ENCODE data around the gene USP17L27. TPM values are rescaled to one million over a fixed set of nuclear protein-coding genes. Genes with fewer than 3 reads are reported as not detected.
"Not testable (repeated sequence)": the region's sequence is repeated elsewhere in the genome, so short reads cannot be mapped to it uniquely, and the experiment has no call there.

Gene USP17L27, protein sequence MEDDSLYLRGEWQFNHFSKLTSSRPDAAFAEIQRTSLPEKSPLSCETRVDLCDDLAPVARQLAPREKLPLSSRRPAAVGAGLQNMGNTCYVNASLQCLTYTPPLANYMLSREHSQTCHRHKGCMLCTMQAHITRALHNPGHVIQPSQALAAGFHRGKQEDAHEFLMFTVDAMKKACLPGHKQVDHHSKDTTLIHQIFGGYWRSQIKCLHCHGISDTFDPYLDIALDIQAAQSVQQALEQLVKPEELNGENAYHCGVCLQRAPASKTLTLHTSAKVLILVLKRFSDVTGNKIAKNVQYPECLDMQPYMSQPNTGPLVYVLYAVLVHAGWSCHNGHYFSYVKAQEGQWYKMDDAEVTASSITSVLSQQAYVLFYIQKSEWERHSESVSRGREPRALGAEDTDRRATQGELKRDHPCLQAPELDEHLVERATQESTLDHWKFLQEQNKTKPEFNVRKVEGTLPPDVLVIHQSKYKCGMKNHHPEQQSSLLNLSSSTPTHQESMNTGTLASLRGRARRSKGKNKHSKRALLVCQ
- not detected in 2 replicates for total RNA-seq (2012; rRNA removed)

DNA sequence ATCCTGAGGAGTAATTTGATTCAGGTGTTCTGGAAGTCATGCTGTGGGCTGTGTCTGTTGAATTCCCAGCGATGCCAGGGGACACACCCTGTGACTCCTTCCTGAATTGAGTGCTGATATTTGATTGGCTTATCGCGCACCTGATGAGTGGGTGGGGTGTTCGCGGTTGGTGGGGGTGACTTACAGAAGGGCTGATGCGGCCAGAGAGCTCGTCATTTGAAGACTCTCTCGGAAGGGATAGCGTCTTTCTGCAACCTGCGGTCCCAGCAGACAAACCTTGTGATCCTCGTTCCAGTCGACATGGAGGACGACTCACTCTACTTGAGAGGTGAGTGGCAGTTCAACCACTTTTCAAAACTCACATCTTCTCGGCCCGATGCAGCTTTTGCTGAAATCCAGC, at the start of gene USP17L27:
TSS of gene USP17L27 (plus strand) at position 301 of the 400 bp plus-strand sequence. CDS start at position 301, 0 bp downstream.
- H3K27me3 ChIP-seq (ENCODE audit: control insufficient read depth, insufficient read depth, low read length); H3K4me2 ChIP-seq (ENCODE audit: low read length): not testable (repeated sequence)

GRCh38 chr4:9324191-9324590, 19.8 kb upstream of the USP17L27 start:
- H3K9me3 ChIP-seq (replicated peaks; ENCODE audit: low read length); H3K4me1 ChIP-seq (ENCODE audit: control insufficient read depth, insufficient read depth, low read length); H3K36me3 ChIP-seq (ENCODE audit: insufficient read depth, low read length): not testable (repeated sequence)

More for the DNA sequence above, at the start of gene USP17L27:
- not testable (repeated sequence) for H3K9me3 ChIP-seq (replicated peaks; ENCODE audit: low read length); H3K4me1 ChIP-seq (ENCODE audit: control insufficient read depth, insufficient read depth, low read length); H3K4me3 ChIP-seq (ENCODE audit: low read length); H3K9ac ChIP-seq (ENCODE audit: low read depth, low read length); H3K36me3 ChIP-seq (ENCODE audit: insufficient read depth, low read length)

GRCh38 chr4:9324865-9325264, 19.1 kb upstream of the USP17L27 start, which contains the start of gene USP17L24:
Gene USP17L24 (plus strand): TSS chr4:9325165. CDS start chr4:9325165, 0 bp downstream.
- not testable (repeated sequence) for H3K9me3 ChIP-seq (replicated peaks; ENCODE audit: low read length); H3K27me3 ChIP-seq (ENCODE audit: control insufficient read depth, insufficient read depth, low read length); H3K4me1 ChIP-seq (ENCODE audit: control insufficient read depth, insufficient read depth, low read length); H3K9ac ChIP-seq (ENCODE audit: low read depth, low read length); H3K36me3 ChIP-seq (ENCODE audit: insufficient read depth, low read length); H3K4me3 ChIP-seq (ENCODE audit: low read length); H3K4me2 ChIP-seq (ENCODE audit: low read length)

More at GRCh38 chr4:9324191-9324590, 19.8 kb upstream of the USP17L27 start:
- not testable (repeated sequence) for H3K27me3 ChIP-seq (ENCODE audit: control insufficient read depth, insufficient read depth, low read length); H3K4me2 ChIP-seq (ENCODE audit: low read length); H3K9ac ChIP-seq (ENCODE audit: low read depth, low read length); H3K4me3 ChIP-seq (ENCODE audit: low read length)

GRCh38 chr4:9329611-9330010, 14.3 kb upstream of the USP17L27 start, which contains the start of gene USP17L25:
Gene USP17L25 (plus strand): TSS chr4:9329911. CDS start chr4:9329911, 0 bp downstream.
- H3K9ac ChIP-seq (ENCODE audit: low read depth, low read length); H3K36me3 ChIP-seq (ENCODE audit: insufficient read depth, low read length); H3K9me3 ChIP-seq (replicated peaks; ENCODE audit: low read length); H3K27me3 ChIP-seq (ENCODE audit: control insufficient read depth, insufficient read depth, low read length); H3K4me1 ChIP-seq (ENCODE audit: control insufficient read depth, insufficient read depth, low read length); H3K4me2 ChIP-seq (ENCODE audit: low read length); H3K4me3 ChIP-seq (ENCODE audit: low read length): not testable (repeated sequence)

DNA sequence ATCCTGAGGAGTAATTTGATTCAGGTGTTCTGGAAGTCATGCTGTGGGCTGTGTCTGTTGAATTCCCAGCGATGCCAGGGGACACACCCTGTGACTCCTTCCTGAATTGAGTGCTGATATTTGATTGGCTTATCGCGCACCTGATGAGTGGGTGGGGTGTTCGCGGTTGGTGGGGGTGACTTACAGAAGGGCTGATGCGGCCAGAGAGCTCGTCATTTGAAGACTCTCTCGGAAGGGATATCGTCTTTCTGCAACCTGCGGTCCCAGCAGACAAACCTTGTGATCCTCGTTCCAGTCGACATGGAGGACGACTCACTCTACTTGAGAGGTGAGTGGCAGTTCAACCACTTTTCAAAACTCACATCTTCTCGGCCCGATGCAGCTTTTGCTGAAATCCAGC, 9.6 kb upstream of the USP17L27 start, which contains the start of gene USP17L26:
TSS of gene USP17L26 (plus strand) at position 301 of the 400 bp plus-strand sequence. CDS start at position 301, 0 bp downstream.
- H3K36me3 ChIP-seq (ENCODE audit: insufficient read depth, low read length); H3K4me1 ChIP-seq (ENCODE audit: control insufficient read depth, insufficient read depth, low read length); H3K27me3 ChIP-seq (ENCODE audit: control insufficient read depth, insufficient read depth, low read length); H3K4me3 ChIP-seq (ENCODE audit: low read length); H3K9me3 ChIP-seq (replicated peaks; ENCODE audit: low read length); H3K4me2 ChIP-seq (ENCODE audit: low read length); H3K9ac ChIP-seq (ENCODE audit: low read depth, low read length): not testable (repeated sequence)

- H3K4me1 ChIP-seq (ENCODE audit: control insufficient read depth, insufficient read depth, low read length); H3K36me3 ChIP-seq (ENCODE audit: insufficient read depth, low read length); H3K9ac ChIP-seq (ENCODE audit: low read depth, low read length); H3K4me2 ChIP-seq (ENCODE audit: low read length); H3K9me3 ChIP-seq (replicated peaks; ENCODE audit: low read length); H3K27me3 ChIP-seq (ENCODE audit: control insufficient read depth, insufficient read depth, low read length); H3K4me3 ChIP-seq (ENCODE audit: low read length): not testable (repeated sequence)
Measured at GRCh38 chr4:9339103-9339502, 4.8 kb upstream of the USP17L27 start, which contains the start of gene USP17L5. Gene USP17L5 (plus strand): TSS chr4:9339403. CDS start chr4:9339403, 0 bp downstream.

GRCh38 chr4:9348593-9348992, 4.6 kb downstream of the USP17L27 start, which contains the start of gene USP17L28:
Gene USP17L28 (plus strand): TSS chr4:9348893. CDS start chr4:9348893, 0 bp downstream.
- not testable (repeated sequence) for H3K4me3 ChIP-seq (ENCODE audit: low read length); H3K9ac ChIP-seq (ENCODE audit: low read depth, low read length); H3K36me3 ChIP-seq (ENCODE audit: insufficient read depth, low read length); H3K4me1 ChIP-seq (ENCODE audit: control insufficient read depth, insufficient read depth, low read length); H3K9me3 ChIP-seq (replicated peaks; ENCODE audit: low read length); H3K27me3 ChIP-seq (ENCODE audit: control insufficient read depth, insufficient read depth, low read length); H3K4me2 ChIP-seq (ENCODE audit: low read length)

DNA sequence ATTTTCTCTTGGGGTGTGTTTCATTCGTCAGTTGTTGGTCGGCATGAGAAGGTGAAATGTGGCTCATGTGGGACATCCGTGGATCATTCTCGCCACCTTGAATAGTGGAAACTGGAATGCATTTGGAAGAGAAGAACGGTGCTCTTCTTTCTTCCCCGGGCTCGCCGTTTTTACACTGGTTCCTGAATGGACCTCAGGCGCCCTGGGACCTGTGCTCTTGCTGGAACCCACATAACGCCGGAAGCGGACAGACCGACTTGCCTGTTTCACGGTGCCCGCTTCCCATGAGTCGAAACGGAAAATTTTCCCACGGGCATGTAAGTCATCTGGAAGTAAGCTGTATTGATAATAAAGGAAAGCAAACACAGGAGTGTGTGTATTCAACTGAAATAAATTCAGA, 6.9 kb downstream of the USP17L27 start:
- not testable (repeated sequence) for H3K9ac ChIP-seq (ENCODE audit: low read depth, low read length); H3K4me2 ChIP-seq (ENCODE audit: low read length); H3K4me3 ChIP-seq (ENCODE audit: low read length); H3K9me3 ChIP-seq (replicated peaks; ENCODE audit: low read length); H3K4me1 ChIP-seq (ENCODE audit: control insufficient read depth, insufficient read depth, low read length); H3K27me3 ChIP-seq (ENCODE audit: control insufficient read depth, insufficient read depth, low read length); H3K36me3 ChIP-seq (ENCODE audit: insufficient read depth, low read length)

- H3K9ac ChIP-seq (ENCODE audit: low read depth, low read length); H3K36me3 ChIP-seq (ENCODE audit: insufficient read depth, low read length); H3K27me3 ChIP-seq (ENCODE audit: control insufficient read depth, insufficient read depth, low read length); H3K4me1 ChIP-seq (ENCODE audit: control insufficient read depth, insufficient read depth, low read length); H3K9me3 ChIP-seq (replicated peaks; ENCODE audit: low read length); H3K4me2 ChIP-seq (ENCODE audit: low read length); H3K4me3 ChIP-seq (ENCODE audit: low read length): not testable (repeated sequence)
Measured at GRCh38 chr4:9353338-9353737, 9.4 kb downstream of the USP17L27 start, which contains the start of gene USP17L29. Gene USP17L29 (plus strand): TSS chr4:9353638. CDS start chr4:9353638, 0 bp downstream.

GRCh38 chr4:9362829-9363228, 18.9 kb downstream of the USP17L27 start, which contains the start of gene USP17L30:
Gene USP17L30 (plus strand): TSS chr4:9363129. CDS start chr4:9363129, 0 bp downstream.
- H3K9ac ChIP-seq (ENCODE audit: low read depth, low read length); H3K4me2 ChIP-seq (ENCODE audit: low read length); H3K36me3 ChIP-seq (ENCODE audit: insufficient read depth, low read length); H3K4me1 ChIP-seq (ENCODE audit: control insufficient read depth, insufficient read depth, low read length); H3K27me3 ChIP-seq (ENCODE audit: control insufficient read depth, insufficient read depth, low read length); H3K4me3 ChIP-seq (ENCODE audit: low read length); H3K9me3 ChIP-seq (replicated peaks; ENCODE audit: low read length): not testable (repeated sequence)

- H3K4me2 ChIP-seq (ENCODE audit: low read length); H3K36me3 ChIP-seq (ENCODE audit: insufficient read depth, low read length); H3K27me3 ChIP-seq (ENCODE audit: control insufficient read depth, insufficient read depth, low read length); H3K9me3 ChIP-seq (replicated peaks; ENCODE audit: low read length); H3K9ac ChIP-seq (ENCODE audit: low read depth, low read length); H3K4me1 ChIP-seq (ENCODE audit: control insufficient read depth, insufficient read depth, low read length); H3K4me3 ChIP-seq (ENCODE audit: low read length): not testable (repeated sequence)
Measured at GRCh38 chr4:9379881-9380280, 35.9 kb downstream of the USP17L27 start.
